ENCODE data around the gene EPHB2. TPM values are rescaled to one million over a fixed set of nuclear protein-coding genes. Genes with fewer than 3 reads are reported as not detected.

The EPHB2 gene
- total RNA-seq, 1 donor from 2014 or later: 40.3 TPM

DNA sequence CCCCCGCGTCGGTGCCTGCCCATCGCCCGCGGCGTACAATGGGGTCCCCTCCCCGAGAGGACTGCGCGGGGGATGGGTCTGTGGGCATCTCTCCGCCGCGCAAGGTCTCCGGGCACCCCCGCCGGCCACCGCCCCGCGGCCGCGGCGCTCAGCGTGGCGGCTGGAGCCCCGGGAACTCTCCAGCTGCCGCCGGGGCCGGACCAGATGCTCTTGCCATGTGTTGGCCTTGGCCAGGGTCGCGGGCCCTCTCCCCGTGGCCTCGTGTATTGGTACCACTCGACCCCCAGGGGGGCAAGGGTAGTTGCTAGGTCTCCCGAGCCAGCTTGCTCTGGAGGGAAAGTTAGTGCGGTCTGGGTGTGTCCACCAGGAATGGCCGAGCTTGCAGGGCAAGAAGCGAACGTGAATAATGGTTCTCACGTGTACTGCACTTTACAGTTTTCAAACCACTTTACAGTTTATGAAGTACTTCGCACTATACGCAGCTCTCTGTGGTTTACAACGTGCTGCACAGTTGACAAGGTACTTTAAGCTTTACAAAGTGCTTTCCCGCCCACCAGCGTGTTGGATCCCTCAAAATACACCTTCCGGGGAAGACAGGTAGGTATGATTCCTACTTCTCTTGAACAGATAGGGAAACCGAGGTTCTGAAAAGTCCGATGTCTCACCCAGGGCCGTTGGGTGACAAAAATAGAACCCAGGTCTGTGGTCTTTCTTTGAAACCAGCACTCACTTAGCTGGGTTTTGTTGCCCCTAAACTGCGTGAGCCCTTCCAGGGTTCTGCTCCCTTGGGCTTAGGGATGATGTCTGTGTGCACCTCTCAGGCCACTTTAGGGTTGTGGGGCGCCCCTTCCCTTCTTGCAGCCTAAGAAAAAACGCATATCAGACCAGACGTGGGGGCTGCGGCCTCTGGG lies 1.2 kb downstream of the EPHB2 start:
- TF ChIP-seq, protein P1, sequence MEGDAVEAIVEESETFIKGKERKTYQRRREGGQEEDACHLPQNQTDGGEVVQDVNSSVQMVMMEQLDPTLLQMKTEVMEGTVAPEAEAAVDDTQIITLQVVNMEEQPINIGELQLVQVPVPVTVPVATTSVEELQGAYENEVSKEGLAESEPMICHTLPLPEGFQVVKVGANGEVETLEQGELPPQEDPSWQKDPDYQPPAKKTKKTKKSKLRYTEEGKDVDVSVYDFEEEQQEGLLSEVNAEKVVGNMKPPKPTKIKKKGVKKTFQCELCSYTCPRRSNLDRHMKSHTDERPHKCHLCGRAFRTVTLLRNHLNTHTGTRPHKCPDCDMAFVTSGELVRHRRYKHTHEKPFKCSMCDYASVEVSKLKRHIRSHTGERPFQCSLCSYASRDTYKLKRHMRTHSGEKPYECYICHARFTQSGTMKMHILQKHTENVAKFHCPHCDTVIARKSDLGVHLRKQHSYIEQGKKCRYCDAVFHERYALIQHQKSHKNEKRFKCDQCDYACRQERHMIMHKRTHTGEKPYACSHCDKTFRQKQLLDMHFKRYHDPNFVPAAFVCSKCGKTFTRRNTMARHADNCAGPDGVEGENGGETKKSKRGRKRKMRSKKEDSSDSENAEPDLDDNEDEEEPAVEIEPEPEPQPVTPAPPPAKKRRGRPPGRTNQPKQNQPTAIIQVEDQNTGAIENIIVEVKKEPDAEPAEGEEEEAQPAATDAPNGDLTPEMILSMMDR (conservative IDR thresholded peaks at IDR 0.05): no peak
- H3K27me3 Mint-ChIP-seq: peaks cover 3% of the 10 kb centered on the region
- peaks cover 41% of the 10 kb centered on the region for H3K4me1 Mint-ChIP-seq (ENCODE audit: unreplicated experiment)
- peak overlapping the region; percentile 84 for H3K27ac Mint-ChIP-seq
- no peak for DNase-seq (ENCODE audit: extremely low spot score, unreplicated experiment)
- H3K9me3 Mint-ChIP-seq: no peaks in the 10 kb centered on the region
- peak overlapping the region; percentile 91 for H3K4me3 Mint-ChIP-seq
- peaks cover 4% of the 10 kb centered on the region for H3K36me3 Mint-ChIP-seq

DNA sequence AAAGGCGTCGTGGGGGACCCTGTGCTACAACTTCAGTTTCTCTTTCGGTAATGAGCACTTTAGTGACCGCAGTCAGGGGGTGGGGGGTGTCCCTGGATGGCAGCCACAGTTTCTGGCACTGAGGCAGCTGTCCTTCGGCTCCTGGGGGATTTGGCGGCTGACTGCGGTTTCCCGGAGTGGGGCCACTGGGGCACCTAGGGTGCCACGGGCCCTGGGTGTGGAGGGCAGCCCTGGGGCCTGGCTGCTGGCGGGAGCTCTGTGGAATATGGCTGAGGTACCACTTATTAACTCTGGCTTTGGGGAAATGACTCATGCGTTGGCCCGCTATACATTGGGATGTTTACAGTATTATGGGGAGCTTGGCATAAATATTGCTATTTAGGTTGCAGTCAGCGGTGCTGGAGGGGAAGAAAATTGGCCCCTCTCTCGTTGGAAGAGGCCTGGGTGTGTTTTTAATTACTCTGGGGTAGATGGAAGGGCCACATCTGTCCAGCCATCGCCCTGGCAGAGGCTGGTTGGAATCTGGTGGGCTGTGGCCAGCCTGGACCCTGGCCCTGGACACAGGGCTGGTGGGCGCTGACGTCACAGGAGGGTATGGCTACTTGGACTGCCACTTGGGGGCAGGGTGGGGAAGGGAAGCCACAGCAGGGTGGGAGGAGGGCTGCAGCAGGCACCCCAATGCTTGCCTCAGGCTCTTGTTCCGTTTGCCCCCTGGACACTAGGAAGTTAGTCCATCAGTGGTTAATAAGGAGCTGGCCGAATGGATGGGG lies 2.0 kb downstream of the EPHB2 start:
- Mint-ChIP-seq H3K36me3 (peaks cover 4% of the 10 kb centered on the region), H3K27me3 (peaks cover 3% of the 10 kb centered on the region), H3K9me3 (no peaks in the 10 kb centered on the region), H3K27ac (no peak overlapping the region), H3K4me3 (peak overlapping the region; percentile 91), H3K4me1 (ENCODE audit: unreplicated experiment) (peaks cover 44% of the 10 kb centered on the region)
- no peak for DNase-seq (ENCODE audit: extremely low spot score, unreplicated experiment)
- TF ChIP-seq, protein P1 (conservative IDR thresholded peaks at IDR 0.05): no peak

DNA sequence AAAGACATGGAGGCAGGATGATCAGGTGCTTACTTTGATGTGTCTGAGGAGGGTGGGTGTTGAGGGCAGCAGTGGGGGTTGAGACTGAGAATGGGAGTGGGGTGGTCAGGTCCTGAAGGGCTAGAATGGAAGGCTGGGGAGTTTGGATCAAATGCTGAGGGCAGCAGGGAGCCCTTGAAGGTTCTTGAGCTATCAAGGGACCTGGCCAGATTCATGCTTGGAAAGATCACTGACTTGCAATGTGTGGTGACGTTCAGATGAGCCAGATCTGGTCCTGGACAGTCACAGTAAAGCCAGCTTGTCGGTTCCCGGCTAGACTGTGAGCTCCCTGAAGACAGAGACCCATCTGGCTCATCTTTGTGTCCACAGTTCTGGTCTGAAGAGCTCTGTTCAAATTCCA lies 3.8 kb downstream of the EPHB2 start:
- Mint-ChIP-seq H3K4me3 (no peak overlapping the region), H3K27me3 (peaks cover 3% of the 10 kb centered on the region), H3K4me1 (ENCODE audit: unreplicated experiment) (peaks cover 32% of the 10 kb centered on the region), H3K9me3 (no peaks in the 10 kb centered on the region), H3K27ac (no peak overlapping the region), H3K36me3 (peaks cover 4% of the 10 kb centered on the region)
- DNase-seq (ENCODE audit: extremely low spot score, unreplicated experiment): no peak
- TF ChIP-seq, protein P1 (conservative IDR thresholded peaks at IDR 0.05): no peak

DNA sequence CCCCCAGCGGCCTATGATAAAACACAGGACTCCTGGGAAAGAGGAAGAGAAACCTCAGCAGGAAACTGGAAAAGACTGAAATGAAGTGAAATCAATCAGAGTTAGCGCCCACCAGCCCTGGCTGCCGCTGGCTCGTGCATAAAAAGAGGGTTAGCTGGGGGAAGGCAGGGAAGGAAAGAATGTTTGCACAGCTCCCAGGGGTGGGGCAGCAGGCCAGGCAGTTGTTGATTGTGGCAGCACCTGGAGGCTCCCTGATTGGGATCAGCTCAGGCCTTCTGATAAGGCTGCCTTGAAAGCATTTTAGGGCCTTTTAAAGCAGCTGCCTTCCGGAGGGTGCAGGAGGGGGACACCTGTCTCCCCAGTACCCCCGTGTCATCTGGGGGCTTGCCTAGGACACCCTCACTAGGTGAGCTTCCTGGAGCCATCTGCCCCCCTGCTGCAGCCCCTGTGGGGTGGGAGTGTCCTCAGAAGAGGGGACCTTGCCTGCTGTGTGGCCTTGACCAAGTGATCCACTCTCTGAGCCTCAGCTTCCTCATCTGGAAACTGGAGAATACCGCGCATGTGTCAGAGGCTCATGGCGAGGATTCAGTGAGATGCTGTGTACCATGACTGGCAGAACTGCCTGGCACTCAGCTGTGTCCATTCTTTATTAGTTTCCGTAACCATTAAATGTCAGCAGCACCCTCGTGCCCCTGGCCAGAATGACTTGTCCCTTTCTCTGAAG lies 6.6 kb downstream of the EPHB2 start:
- DNase-seq (ENCODE audit: extremely low spot score, unreplicated experiment): no peak
- H3K4me3 Mint-ChIP-seq: peak overlapping the region; percentile 23
- H3K4me1 Mint-ChIP-seq (ENCODE audit: unreplicated experiment): peaks cover 35% of the 10 kb centered on the region
- no peaks in the 10 kb centered on the region for H3K9me3 Mint-ChIP-seq
- no peaks in the 10 kb centered on the region for H3K27me3 Mint-ChIP-seq
- TF ChIP-seq, protein P1 (conservative IDR thresholded peaks at IDR 0.05): no peak
- H3K36me3 Mint-ChIP-seq: peaks cover 4% of the 10 kb centered on the region
- peak overlapping the region; percentile 63 for H3K27ac Mint-ChIP-seq

DNA sequence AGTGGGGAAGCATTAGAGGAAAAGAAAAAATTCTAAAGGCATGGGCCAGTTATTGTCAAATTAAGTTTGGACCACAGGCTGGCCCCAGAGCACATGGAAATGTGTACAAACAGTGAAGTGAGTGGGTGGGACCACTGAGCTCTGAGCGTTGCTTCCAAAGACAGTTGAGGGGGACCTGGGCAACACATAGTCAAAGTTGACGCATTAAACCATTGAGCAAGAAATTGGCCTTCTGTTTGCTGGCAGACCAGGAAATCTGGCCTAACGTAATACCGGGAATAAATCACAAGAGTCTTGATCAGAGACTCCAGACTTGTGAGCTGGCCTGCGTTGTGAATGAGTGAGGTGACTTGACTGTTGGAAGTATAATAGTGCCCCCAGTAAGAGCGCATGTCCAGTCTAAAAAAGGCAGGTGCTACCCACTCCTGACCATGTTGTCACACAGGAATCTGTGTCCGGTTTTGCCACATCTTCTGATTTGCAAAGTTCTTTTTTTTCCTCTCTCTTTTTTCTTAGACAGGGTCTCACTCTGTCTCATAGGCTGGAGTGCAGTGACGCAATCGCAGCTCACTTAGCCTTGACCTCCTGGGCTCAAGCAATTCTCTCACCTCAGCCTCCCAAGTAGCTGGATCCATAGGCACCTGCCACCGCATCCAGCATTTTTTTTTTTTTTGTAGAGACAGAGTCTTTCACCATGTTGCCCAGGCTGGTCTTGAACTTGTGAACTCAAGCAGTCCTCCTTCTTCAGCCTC lies 10.7 kb downstream of the EPHB2 start:
- no peak overlapping the region for H3K27ac Mint-ChIP-seq
- no peaks in the 10 kb centered on the region for H3K9me3 Mint-ChIP-seq
- TF ChIP-seq, protein P1 (conservative IDR thresholded peaks at IDR 0.05): no peak

More for the DNA sequence above, 10.7 kb downstream of the EPHB2 start:
- Mint-ChIP-seq H3K36me3 (peaks cover 5% of the 10 kb centered on the region), H3K4me3 (no peak overlapping the region), H3K27me3 (no peaks in the 10 kb centered on the region), H3K4me1 (ENCODE audit: unreplicated experiment) (peaks cover 19% of the 10 kb centered on the region)
- no peak for DNase-seq (ENCODE audit: extremely low spot score, unreplicated experiment)

Measured in type B pancreatic cell (in vitro differentiated cells).